H1 (cell line): ENCODE measurements around the gene DHX58.

Experiments
- EGR1 ChIP-seq: IDR thresholded peaks from 2 replicates; pipeline ENCODE4 v1.6.1; 2011; ENCODE audit warnings: low read depth, low read length, borderline replicate concordance
- KDM5A ChIP-seq: fragments of 200-600 bp; IDR thresholded peaks from 2 replicates; pipeline ENCODE4 v1.7.1; 2012; ENCODE audit warnings: mild to moderate bottlenecking, low read length, inconsistent platforms, mixed read lengths
- SP2 ChIP-seq: IDR thresholded peaks from 2 replicates; pipeline ENCODE4 v1.6.1; 2012; ENCODE audit warnings: mild to moderate bottlenecking, low read length, inconsistent platforms

DNA sequence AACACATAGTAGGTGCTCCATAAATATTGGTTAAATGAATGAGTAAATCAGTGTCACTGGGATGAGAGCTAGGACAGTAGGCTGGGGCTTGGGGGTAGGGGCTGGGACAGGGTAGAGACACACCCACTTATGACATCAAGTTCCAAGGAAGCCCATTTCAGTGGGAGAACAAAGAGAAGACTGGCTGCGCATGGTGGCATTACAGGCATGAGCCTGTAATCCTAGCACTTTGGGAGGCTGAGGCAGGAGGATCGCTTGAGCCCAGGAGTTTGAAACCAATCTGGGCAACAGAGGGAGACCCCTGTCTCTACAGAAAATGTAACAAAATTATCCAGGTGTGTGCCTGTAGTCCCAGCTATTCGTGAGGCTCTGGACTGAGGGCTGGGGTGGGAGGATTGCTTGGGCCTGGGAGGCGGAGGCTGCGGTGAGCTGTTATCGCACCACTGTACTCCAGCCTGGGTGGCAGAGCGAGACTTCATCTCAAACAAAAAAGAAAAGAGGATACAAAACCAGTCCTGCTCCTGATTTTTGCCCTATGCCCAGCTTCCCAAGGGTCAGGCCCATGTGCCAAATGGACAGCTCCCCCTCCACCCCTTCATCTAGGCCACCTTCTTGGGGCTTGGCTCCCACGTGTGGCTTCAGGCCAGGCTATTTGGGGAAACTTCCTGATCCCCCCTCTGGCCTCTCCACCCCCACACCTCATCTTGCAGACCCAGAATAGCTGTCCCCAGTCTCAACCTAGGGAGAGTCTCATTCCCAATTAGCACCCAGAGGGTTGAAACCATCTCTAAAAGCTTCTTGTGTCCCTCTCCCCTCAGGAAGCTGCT is 21.3 kb downstream of the DHX58 start:
- TF ChIP-seq SP2 (no peak), EGR1 (no peak), KDM5A (no peak)
